GM12878 (cell line): ENCODE measurements around the gene PIGQ. TPM values are rescaled to one million over a fixed set of nuclear protein-coding genes. Genes with fewer than 3 reads are reported as not detected.

Source experiments
- ATAC-seq: fragments of 200-7000 bp; cut with Tn5 transposase; 3 replicates; pipeline ENCODE4 v1.9.1; 2020; ENCODE audit warnings: mild to moderate bottlenecking, moderate library complexity
- BruUV-seq: library from RNA; stranded (reverse); fragments of 400-500 nt; replicated peaks from 2 replicates; lab custom pipeline; 2021; lab: Mats Ljungman, UMichigan
- CTCF ChIA-PET: fragments of 300-600 bp; sonication (Branson Sonifier 250); formaldehyde crosslinking; extraction: SDS; loops from one replicate; lab custom pipeline; 2021; ENCODE audit warnings: inconsistent platforms; lab: Yijun Ruan, JAX
- POLR2A ChIA-PET: fragments of 350-600 bp; formaldehyde crosslinking; extraction: SDS; loops from one replicate; lab custom pipeline; 2021; ENCODE audit warnings: inconsistent platforms; lab: Charles Lee
- RAD21 ChIA-PET: fragments of 300-600 bp; sonication (Branson Sonifier 250); formaldehyde crosslinking; loops from one replicate; lab custom pipeline; 2023; ENCODE audit warnings: antibody characterized with exemption; ENCODE audit not compliant: unreplicated experiment; lab: Charles Lee
- SMC1A ChIA-PET: fragments of 300-600 bp; sonication (Branson Sonifier 250); formaldehyde crosslinking; loops from one replicate; lab custom pipeline; 2023; ENCODE audit not compliant: unreplicated experiment, uncharacterized antibody; lab: Charles Lee
- DNase-seq: peaks from one replicate; pipeline ENCODE4 v3.0.0-alpha.2; 2011; ENCODE audit warnings: low read depth, low spot score
- FAIRE-seq: peaks from 3 replicates; lab custom pipeline; 2011; peaks lifted over from hg19 to GRCh38; lab: Jason Lieb, UNC
- H2AFZ ChIP-seq: 2 replicates; pipeline ENCODE4 v1.6.0; 2011; ENCODE audit warnings: low read depth, low read length, control low read depth; ENCODE audit not compliant: control insufficient read depth
- H3K27ac ChIP-seq: 2 replicates; pipeline ENCODE4 v1.5.1; 2011; ENCODE audit warnings: control low read depth; ENCODE audit not compliant: control insufficient read depth, insufficient read depth
- H3K27me3 ChIP-seq, 2 experiments: replicated peaks in 1 of 2; 2 replicates each; pipeline versions ENCODE4 v1.6.0 to v1.6.1; 2011; ENCODE audit warnings: low read length in 1 of 2; ENCODE audit not compliant: control insufficient read depth in 2 of 2, insufficient read depth in 2 of 2
- H3K36me3 ChIP-seq, 2 experiments: 2 replicates each; pipeline ENCODE4 v1.5.1; 2011; ENCODE audit warnings: low read length in 1 of 2; ENCODE audit not compliant: control insufficient read depth in 2 of 2, insufficient read depth in 2 of 2
- H3K4me1 ChIP-seq: 2 replicates; pipeline ENCODE4 v1.6.1; 2011; ENCODE audit warnings: mild to moderate bottlenecking, low read length, moderate library complexity, mixed read lengths; ENCODE audit not compliant: control insufficient read depth, insufficient read depth
- H3K4me2 ChIP-seq: 2 replicates; pipeline ENCODE4 v1.6.0; 2011; ENCODE audit warnings: control low read depth; ENCODE audit not compliant: control insufficient read depth, insufficient read depth
- H3K4me3 ChIP-seq: fragments of 200-600 bp; sonication (generic); 2 replicates; pipeline ENCODE4 v1.5.1; 2016
- H3K79me2 ChIP-seq: 2 replicates; pipeline ENCODE4 v1.6.0; 2011; ENCODE audit warnings: low read length; ENCODE audit not compliant: control insufficient read depth, insufficient read depth
- H3K9ac ChIP-seq: 2 replicates; pipeline ENCODE4 v1.8.0; 2011; ENCODE audit warnings: low read length, control low read depth, mixed read lengths; ENCODE audit not compliant: control insufficient read depth, insufficient read depth
- H3K9me3 ChIP-seq: replicated peaks from 3 replicates; pipeline ENCODE4 v1.5.1; 2011; ENCODE audit warnings: mild to moderate bottlenecking, low read length; ENCODE audit not compliant: control insufficient read depth, insufficient read depth
- H4K20me1 ChIP-seq: 2 replicates; pipeline ENCODE4 v1.6.0; 2011; ENCODE audit not compliant: control insufficient read depth, insufficient read depth
- GATAD2B ChIP-seq: fragments of 450-650 bp; conservative IDR thresholded peaks from 2 replicates; pipeline ENCODE4 v1.6.1; 2017; ENCODE audit warnings: low read depth, mild to moderate bottlenecking, moderate library complexity
- JUNB ChIP-seq: IDR thresholded peaks from 2 replicates; pipeline ENCODE4 v1.6.1; 2016; ENCODE audit warnings: antibody characterized with exemption, mild to moderate bottlenecking
- NFIC ChIP-seq: IDR thresholded peaks from 2 replicates; pipeline ENCODE4 v1.6.1; 2012; ENCODE audit warnings: low read depth, mild to moderate bottlenecking, inconsistent platforms, low read length, moderate library complexity
- NR2F1 ChIP-seq: fragments of 450-650 bp; conservative IDR thresholded peaks from 2 replicates; pipeline ENCODE4 v1.6.1; 2017; ENCODE audit warnings: mild to moderate bottlenecking
- RFX5 ChIP-seq: IDR thresholded peaks from 2 replicates; pipeline ENCODE4 v1.6.1; 2011; ENCODE audit warnings: low read depth, low read length, improper control_type of control experiment
- ZNF207 ChIP-seq: fragments of 450-650 bp; IDR thresholded peaks from 2 replicates; pipeline ENCODE4 v1.6.1; 2014; ENCODE audit warnings: antibody characterized with exemption, mild to moderate bottlenecking, borderline replicate concordance
- WGBS: methylation state at CpG from one replicate; pipeline ENCODE4 v1.1.6; 2016; ENCODE audit warnings: low lambda C conversion rate; ENCODE audit not compliant: insufficient replicate concordance, insufficient coverage; ENCODE audit errors: missing lambda C conversion rate; 5-methylcytosine and 5-hydroxymethylcytosine counted together
- in situ Hi-C: fragments of 300-500 bp; cut with MboI; formaldehyde crosslinking; loops from 9 replicates; pipeline ENCODE4 v1.14.3; 2018; ENCODE audit warnings: mixed read lengths
- intact Hi-C: fragments of 100-400 bp; cut with micrococcal nuclease; formaldehyde crosslinking; loops from one replicate; pipeline ENCODE4 v1.14.2; 2022; ENCODE audit not compliant: unreplicated experiment
- polyA plus RNA-seq, 11 experiments: library from polyadenylated mRNA; depleted of rRNA in 4 of 11; unstranded in 6 of 11; stranded (reverse) in 5 of 11; fragments of >200 nt; fragmentation: Nextera tagmentation in 4 of 11; fragmentation: Illumina TruSeq in 1 of 11; extraction: Ambion mirVana in 4 of 11; extraction: Trizol in 1 of 11; gene quantifications; 1 replicate in 1 of 11; 2 replicates in 10 of 11; pipeline versions ENCODE4 v1.2.1 to v1.2.3, GENCODE V29; 2011 to 2016; ENCODE audit warnings: inconsistent platforms in 2 of 11, missing spikeins in 2 of 11, low read depth in 1 of 11
- total RNA-seq, 4 experiments: library from RNA; depleted of rRNA in 3 of 4; stranded (reverse); fragments of >200 nt in 3 of 4; fragmentation: Illumina TruSeq in 1 of 4; extraction: Trizol in 1 of 4; gene quantifications; 2 replicates each; pipeline versions ENCODE4 v1.2.1 to v1.2.3, GENCODE V29; 2013 to 2021
- TF ChIP-seq, protein P1 (sequence below): IDR thresholded peaks from 2 replicates; pipeline ENCODE4 v1.6.1; 2012; ENCODE audit warnings: improper control_type of control experiment, low read depth, low read length; ENCODE audit not compliant: insufficient replicate concordance

The PIGQ gene
- total and polyA plus RNA-seq, 10 of the 15 experiments (the other 5 are each of a cell fraction or from before 2014, with no cell fraction given), result 1.8 to 31.3 (median 17.5) TPM; not detected in 1

DNA sequence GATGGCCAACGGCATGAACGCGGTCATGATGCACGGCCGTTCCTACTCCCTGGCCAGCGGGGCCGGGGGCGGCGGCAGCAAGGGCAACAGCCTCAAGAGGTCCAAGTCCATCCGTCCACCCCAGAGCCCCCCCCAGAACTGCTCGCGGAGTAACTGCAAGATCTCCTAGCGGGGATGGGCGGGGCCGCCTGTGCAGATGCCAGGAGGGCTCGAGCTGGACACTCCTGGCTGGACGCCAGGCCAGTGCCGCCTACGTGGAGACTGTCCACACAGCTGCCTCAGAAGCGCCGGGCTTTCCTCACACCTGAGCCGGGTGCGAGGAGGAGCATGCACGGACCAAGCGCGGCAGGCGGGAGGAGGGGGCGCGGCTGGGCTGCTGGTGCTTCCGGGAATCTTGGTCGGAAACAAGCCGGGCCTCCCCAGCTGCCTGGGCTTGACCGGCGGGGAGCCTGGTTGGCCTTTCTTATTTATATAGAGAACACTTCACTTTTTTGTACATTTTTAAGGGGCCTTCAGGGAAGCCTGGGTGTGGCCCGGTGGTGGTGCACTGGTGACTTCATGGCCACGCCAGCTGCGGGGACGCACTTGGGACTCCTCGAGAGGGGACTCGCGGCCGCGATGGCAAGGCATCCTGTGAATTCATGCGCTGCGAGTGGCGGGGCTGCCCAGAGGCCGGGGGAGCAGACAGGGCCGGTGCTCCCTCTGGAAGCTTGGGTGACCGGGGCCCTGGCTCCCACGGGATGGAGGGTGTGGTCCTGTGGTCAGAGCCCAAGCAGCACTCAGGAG, 57.9 kb downstream of the PIGQ start:
- H3K9me3 ChIP-seq, result no peaks in the 10 kb centered on the region
- in situ Hi-C loops (no loop called here), intact Hi-C loops (no loop called here)
- POLR2A ChIA-PET, result no interaction called here
- CTCF ChIA-PET, result no interaction called here
- DNase-seq (no peak), ATAC-seq (no peak), FAIRE-seq (no peak)
- H3K4me3 ChIP-seq, result no peak overlapping the region
- 92% methylated on average over 39 of the region's 50 CpGs for WGBS
- no peaks in the 10 kb centered on the region for H3K4me1 ChIP-seq
- SMC1A ChIA-PET, result no interaction called here
- H3K4me2 ChIP-seq, result no peak overlapping the region
- TF ChIP-seq ZNF207 (no peak), RFX5 (no peak), NFIC (no peak), GATAD2B (no peak), JUNB (no peak), NR2F1 (no peak)
- TF ChIP-seq, protein P1, sequence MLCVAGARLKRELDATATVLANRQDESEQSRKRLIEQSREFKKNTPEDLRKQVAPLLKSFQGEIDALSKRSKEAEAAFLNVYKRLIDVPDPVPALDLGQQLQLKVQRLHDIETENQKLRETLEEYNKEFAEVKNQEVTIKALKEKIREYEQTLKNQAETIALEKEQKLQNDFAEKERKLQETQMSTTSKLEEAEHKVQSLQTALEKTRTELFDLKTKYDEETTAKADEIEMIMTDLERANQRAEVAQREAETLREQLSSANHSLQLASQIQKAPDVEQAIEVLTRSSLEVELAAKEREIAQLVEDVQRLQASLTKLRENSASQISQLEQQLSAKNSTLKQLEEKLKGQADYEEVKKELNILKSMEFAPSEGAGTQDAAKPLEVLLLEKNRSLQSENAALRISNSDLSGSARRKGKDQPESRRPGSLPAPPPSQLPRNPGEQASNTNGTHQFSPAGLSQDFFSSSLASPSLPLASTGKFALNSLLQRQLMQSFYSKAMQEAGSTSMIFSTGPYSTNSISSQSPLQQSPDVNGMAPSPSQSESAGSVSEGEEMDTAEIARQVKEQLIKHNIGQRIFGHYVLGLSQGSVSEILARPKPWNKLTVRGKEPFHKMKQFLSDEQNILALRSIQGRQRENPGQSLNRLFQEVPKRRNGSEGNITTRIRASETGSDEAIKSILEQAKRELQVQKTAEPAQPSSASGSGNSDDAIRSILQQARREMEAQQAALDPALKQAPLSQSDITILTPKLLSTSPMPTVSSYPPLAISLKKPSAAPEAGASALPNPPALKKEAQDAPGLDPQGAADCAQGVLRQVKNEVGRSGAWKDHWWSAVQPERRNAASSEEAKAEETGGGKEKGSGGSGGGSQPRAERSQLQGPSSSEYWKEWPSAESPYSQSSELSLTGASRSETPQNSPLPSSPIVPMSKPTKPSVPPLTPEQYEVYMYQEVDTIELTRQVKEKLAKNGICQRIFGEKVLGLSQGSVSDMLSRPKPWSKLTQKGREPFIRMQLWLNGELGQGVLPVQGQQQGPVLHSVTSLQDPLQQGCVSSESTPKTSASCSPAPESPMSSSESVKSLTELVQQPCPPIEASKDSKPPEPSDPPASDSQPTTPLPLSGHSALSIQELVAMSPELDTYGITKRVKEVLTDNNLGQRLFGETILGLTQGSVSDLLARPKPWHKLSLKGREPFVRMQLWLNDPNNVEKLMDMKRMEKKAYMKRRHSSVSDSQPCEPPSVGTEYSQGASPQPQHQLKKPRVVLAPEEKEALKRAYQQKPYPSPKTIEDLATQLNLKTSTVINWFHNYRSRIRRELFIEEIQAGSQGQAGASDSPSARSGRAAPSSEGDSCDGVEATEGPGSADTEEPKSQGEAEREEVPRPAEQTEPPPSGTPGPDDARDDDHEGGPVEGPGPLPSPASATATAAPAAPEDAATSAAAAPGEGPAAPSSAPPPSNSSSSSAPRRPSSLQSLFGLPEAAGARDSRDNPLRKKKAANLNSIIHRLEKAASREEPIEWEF, result no peak
- no peaks in the 10 kb centered on the region; the same call in 1 of the 2 replicates for H4K20me1 ChIP-seq
- H2AFZ ChIP-seq, result no peak overlapping the region
- RAD21 ChIA-PET, result no interaction called here
- BruUV-seq, result no TSS peak
- no peaks in the 10 kb centered on the region; a peak in 1 of 4 replicates for H3K36me3 ChIP-seq
- no peaks in the 10 kb centered on the region for H3K79me2 ChIP-seq
- no peak overlapping the region for H3K27ac ChIP-seq
- H3K9ac ChIP-seq, result no peak overlapping the region
- H3K27me3 ChIP-seq, result no peaks in the 10 kb centered on the region
